ACC112 (cell line): ENCODE measurements around the gene SHISAL1.

Experiments used
- H2AFZ ChIP-seq: fragments of 200-600 bp; sonication (generic); one replicate; pipeline ENCODE4 v1.6.0; 2017; ENCODE audit warnings: antibody characterized with exemption, low read length; ENCODE audit not compliant: unreplicated experiment
- H3K27ac ChIP-seq: fragments of 200-600 bp; sonication (generic); 2 replicates; pipeline ENCODE4 v1.5.1; 2014; ENCODE audit warnings: low read depth, mild to moderate bottlenecking, antibody characterized with exemption, low read length, moderate library complexity
- H3K27me3 ChIP-seq: fragments of 200-600 bp; sonication (generic); 2 replicates; pipeline ENCODE4 v1.6.1; 2014; ENCODE audit warnings: mild to moderate bottlenecking, antibody characterized with exemption, low read length, moderate library complexity, mixed read lengths; ENCODE audit not compliant: insufficient read depth
- H3K36me3 ChIP-seq: fragments of 200-600 bp; sonication (generic); 2 replicates; pipeline ENCODE4 v1.6.1; 2016; ENCODE audit warnings: mild to moderate bottlenecking, antibody characterized with exemption, low read length, moderate library complexity, mixed read lengths; ENCODE audit not compliant: insufficient read depth
- H3K4me1 ChIP-seq: fragments of 200-600 bp; sonication (generic); one replicate; pipeline ENCODE4 v1.6.1; 2016; ENCODE audit warnings: low read length, mixed read lengths; ENCODE audit not compliant: insufficient read depth, unreplicated experiment, control insufficient read depth
- H3K4me3 ChIP-seq: fragments of 200-600 bp; sonication (generic); 2 replicates; pipeline ENCODE4 v1.5.1; 2014; ENCODE audit warnings: mild to moderate bottlenecking, low read depth, low read length
- H3K79me2 ChIP-seq: fragments of 200-600 bp; sonication (generic); one replicate; pipeline ENCODE4 v1.6.0; 2016; ENCODE audit warnings: low read length; ENCODE audit not compliant: control insufficient read depth, unreplicated experiment, insufficient read depth

The SHISAL1 gene

GRCh38 chr22:44288913-44289312, 23.8 kb downstream of the SHISAL1 start:
- no peaks in the 10 kb centered on the region for H3K27me3 ChIP-seq
- H3K4me1 ChIP-seq, result peaks cover 4% of the 10 kb centered on the region
- no peak overlapping the region for H3K27ac ChIP-seq
- no peaks in the 10 kb centered on the region for H3K79me2 ChIP-seq
- no peaks in the 10 kb centered on the region for H3K36me3 ChIP-seq
- H3K4me3 ChIP-seq, result no peak overlapping the region
- no peak overlapping the region for H2AFZ ChIP-seq

GRCh38 chr22:44287741-44288140, 25.0 kb downstream of the SHISAL1 start:
- Histone ChIP-seq H3K27me3 (no peaks in the 10 kb centered on the region), H3K4me3 (no peak overlapping the region), H3K4me1 (peaks cover 4% of the 10 kb centered on the region), H2AFZ (no peak overlapping the region), H3K79me2 (no peaks in the 10 kb centered on the region), H3K36me3 (no peaks in the 10 kb centered on the region), H3K27ac (no peak overlapping the region)

DNA sequence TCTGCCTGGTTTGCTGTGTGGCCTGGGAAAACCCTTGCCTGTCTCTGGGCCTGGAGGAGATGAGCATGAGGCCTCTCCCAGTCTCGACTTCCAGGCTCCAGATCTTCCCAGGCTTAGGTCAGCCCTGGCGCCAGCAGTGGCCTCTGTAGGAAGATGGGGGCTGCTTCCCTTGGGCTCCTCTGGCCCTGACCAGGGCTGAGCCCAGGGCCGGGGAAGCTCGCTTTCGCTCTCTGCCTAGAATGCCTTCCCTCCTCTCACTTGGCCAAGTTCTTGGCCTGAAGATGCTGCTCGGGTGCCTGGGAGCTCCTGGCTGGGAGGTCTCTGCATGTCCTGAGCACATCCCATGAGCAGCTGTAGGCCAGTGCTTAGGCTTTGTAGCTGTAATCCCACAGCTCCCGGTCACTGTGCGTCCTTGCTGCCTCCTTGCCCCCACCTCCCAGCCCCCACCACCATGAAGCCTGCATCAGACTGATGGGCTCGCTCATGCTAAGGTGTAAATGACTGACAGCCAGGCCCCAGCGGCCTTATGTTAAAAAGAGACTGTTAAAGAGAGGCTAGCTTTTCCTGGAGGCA, 25.5 kb downstream of the SHISAL1 start:
- no peaks in the 10 kb centered on the region for H3K79me2 ChIP-seq

DNA sequence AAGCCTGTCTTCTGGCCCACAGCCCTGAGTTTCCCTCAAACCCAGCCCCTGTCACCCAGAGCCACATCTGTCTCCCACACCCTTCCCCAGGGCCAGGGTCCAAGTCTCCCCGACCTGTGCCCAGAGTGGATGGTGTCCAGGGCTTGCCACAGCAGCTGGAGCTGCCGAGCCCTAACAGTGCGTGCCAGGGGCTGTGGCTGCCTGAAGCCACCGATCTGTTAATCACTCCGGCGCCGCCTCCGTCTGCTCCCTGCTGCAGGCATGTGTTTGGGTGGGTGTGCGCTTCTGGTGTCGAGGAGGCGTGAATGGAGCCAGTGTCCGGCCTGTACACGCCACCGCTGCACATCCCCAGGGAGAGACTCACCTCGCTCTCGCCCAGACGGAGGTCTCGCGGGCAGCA, 26.1 kb downstream of the SHISAL1 start:
- Histone ChIP-seq H3K36me3 (no peaks in the 10 kb centered on the region), H3K27me3 (no peaks in the 10 kb centered on the region), H2AFZ (no peak overlapping the region), H3K4me3 (no peak overlapping the region), H3K79me2 (no peaks in the 10 kb centered on the region), H3K27ac (no peak overlapping the region), H3K4me1 (peaks cover 3% of the 10 kb centered on the region)

More for the DNA sequence above, 25.5 kb downstream of the SHISAL1 start:
- H3K27ac ChIP-seq, result no peak overlapping the region
- no peak overlapping the region for H3K4me3 ChIP-seq
- no peaks in the 10 kb centered on the region for H3K27me3 ChIP-seq
- no peak overlapping the region for H2AFZ ChIP-seq
- no peaks in the 10 kb centered on the region for H3K36me3 ChIP-seq
- peaks cover 4% of the 10 kb centered on the region for H3K4me1 ChIP-seq

DNA sequence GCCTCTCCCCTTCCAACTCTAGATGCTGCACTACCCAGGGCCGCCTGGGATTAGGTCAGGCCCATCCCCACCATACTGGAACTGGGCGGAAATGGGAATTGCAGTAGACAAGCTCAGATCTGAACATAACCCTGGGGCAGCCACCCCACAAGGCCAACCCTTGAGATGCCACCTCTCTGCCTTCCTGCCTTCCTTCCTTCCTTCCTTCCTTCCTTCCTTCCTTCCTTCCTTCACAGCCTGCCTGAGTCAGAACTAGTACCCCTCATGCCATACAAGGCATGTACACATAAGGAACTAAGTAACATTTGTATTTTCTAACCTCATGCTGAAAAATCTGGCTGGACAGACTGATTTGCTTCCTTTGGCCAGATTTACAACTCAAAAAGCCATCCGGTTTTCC, 28.0 kb downstream of the SHISAL1 start:
- Histone ChIP-seq H3K27ac (no peak overlapping the region), H2AFZ (no peak overlapping the region), H3K4me3 (no peak overlapping the region), H3K4me1 (no peaks in the 10 kb centered on the region), H3K36me3 (no peaks in the 10 kb centered on the region), H3K27me3 (no peaks in the 10 kb centered on the region), H3K79me2 (no peaks in the 10 kb centered on the region)

DNA sequence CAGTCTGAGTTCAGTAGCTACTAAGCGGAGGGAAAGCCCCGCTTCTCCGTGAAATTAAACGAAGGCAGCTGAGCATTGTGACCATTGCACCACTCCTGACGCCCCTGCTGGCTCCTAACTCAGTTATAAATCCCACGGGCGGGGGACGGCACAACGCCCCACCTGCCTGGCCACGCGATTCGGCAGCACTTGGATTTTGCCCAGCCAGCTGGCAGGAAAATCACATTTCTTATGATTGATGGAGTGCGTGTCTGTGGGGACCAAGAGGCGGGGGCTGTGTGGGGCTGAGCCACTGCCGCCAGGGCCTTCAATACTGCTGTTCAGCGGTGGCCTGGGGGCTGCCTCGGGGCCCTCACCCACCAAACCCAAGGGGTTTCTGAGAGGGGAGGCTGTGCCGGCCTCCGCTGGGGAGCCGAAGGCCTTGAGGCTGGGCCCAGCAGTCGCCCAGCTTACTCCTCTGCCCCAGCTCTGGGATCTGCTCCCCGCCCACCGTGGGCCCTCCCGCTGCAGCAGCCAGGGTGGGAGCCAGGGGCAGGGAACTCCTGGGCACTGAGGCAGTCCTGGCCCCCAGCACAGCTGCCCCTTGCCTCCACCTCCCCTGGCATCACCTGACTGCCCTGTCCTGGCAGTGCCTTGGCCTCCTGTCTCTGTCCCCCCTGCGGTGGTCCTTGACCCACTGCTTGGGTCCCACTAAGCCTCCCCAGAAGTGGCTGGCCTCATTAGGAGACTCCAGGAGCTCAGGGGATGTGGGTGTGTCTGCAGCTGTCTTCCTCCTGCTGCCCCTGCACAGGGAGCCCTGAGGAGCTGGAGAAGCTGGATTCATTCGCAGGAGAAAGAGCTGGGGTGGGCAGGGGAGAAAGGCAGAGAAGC, 30.7 kb downstream of the SHISAL1 start:
- Histone ChIP-seq H3K79me2 (no peaks in the 10 kb centered on the region), H3K36me3 (no peaks in the 10 kb centered on the region), H3K4me1 (no peaks in the 10 kb centered on the region), H3K27ac (no peak overlapping the region), H2AFZ (no peak overlapping the region), H3K27me3 (no peaks in the 10 kb centered on the region), H3K4me3 (no peak overlapping the region)

GRCh38 chr22:44280665-44281188, 32.0 kb downstream of the SHISAL1 start:
- Histone ChIP-seq H3K4me1 (no peaks in the 10 kb centered on the region), H3K27ac (no peak overlapping the region), H2AFZ (no peak overlapping the region), H3K4me3 (no peak overlapping the region), H3K36me3 (no peaks in the 10 kb centered on the region), H3K27me3 (no peaks in the 10 kb centered on the region), H3K79me2 (no peaks in the 10 kb centered on the region)

GRCh38 chr22:44279069-44279360, 33.7 kb downstream of the SHISAL1 start:
- no peaks in the 10 kb centered on the region for H3K36me3 ChIP-seq
- no peaks in the 10 kb centered on the region for H3K27me3 ChIP-seq
- H3K4me1 ChIP-seq, result no peaks in the 10 kb centered on the region
- no peak overlapping the region for H2AFZ ChIP-seq
- no peaks in the 10 kb centered on the region for H3K79me2 ChIP-seq
- no peak overlapping the region for H3K4me3 ChIP-seq
- no peak overlapping the region for H3K27ac ChIP-seq

GRCh38 chr22:44278243-44279068, 34.3 kb downstream of the SHISAL1 start:
- Histone ChIP-seq H3K27ac (no peak overlapping the region), H2AFZ (no peak overlapping the region), H3K36me3 (no peaks in the 10 kb centered on the region), H3K4me1 (no peaks in the 10 kb centered on the region), H3K27me3 (no peaks in the 10 kb centered on the region), H3K79me2 (no peaks in the 10 kb centered on the region), H3K4me3 (no peak overlapping the region)

DNA sequence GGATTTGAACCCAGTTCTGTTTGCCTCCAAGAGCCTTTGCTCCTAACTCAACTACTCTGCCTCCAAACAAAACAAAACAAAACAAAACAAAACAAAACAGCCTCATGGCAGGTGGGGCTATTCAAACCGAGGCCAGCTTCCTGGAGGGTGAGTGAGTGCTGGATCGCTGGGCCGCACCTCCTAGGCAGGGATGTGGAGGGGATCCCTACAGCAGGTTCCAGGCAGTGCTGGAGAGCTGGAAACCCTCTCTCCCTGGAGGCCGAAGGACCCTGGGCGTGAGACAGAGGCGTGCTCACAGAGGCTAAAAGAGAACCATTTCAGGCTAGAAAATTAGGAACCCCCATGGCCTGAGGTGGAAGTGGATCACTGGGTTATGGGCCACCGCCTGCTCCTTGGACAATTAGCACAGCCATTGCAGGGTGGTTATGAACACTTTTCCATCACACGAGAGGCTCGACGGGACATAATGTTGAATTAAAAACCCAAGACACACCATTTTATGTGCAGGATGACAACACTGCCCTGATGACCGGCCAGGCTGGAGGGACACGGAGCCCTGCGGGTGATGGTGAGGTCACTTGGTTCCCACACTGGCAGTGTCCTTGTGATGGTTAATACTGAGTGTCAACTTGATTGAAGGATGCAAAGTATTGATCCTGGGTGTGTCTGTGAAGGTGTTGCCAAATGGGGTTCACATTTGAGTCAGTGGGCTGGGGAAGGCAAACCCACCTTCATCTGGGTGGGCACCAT, 35.2 kb downstream of the SHISAL1 start:
- Histone ChIP-seq H3K36me3 (no peaks in the 10 kb centered on the region), H3K4me1 (no peaks in the 10 kb centered on the region), H3K27me3 (no peaks in the 10 kb centered on the region)

More for the DNA sequence above, 35.2 kb downstream of the SHISAL1 start:
- Histone ChIP-seq H2AFZ (no peak overlapping the region), H3K4me3 (no peak overlapping the region), H3K27ac (no peak overlapping the region), H3K79me2 (no peaks in the 10 kb centered on the region)
